Measurements from ENCODE around the gene CEL.
"Not testable (repeated sequence)": the region's sequence is repeated elsewhere in the genome, so short reads cannot be mapped to it uniquely, and the experiment has no call there.

CEL gene

DNA sequence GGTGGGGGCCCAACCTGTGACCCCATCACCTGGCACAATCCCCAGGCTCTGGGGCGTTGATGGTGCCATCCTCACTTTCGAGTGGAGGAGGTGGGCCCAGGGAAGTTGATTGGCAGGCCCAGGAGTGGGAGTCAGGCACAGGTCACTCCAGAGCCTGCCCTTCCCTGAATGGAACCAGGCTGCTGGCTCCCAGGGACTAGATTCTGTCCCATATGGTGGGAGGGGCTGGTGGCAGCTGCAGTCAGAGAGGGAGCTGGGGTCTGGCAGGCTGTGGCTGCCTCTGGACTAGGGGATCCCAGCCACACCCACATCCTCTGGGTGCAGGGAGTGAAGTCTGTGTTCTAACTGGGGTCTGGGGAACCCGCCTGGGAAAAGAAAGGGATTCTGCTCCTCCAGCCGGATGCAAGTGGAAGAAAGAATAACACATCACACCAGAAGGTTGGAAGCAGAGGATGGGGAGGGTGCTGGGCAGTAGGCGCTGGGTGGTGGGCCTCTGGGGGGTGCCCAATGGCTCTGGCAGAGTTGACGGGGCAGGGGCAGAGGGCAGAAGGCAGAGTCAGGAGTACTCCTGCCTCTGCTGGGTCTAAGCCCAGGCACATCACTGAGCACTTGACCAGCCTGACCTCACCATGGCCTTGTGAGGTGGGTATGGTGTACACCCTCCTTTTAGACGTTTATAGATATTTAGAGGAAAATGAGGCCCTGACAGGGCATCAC, 25.8 kb downstream of the CEL start:
- no peak for DNase-seq

DNA sequence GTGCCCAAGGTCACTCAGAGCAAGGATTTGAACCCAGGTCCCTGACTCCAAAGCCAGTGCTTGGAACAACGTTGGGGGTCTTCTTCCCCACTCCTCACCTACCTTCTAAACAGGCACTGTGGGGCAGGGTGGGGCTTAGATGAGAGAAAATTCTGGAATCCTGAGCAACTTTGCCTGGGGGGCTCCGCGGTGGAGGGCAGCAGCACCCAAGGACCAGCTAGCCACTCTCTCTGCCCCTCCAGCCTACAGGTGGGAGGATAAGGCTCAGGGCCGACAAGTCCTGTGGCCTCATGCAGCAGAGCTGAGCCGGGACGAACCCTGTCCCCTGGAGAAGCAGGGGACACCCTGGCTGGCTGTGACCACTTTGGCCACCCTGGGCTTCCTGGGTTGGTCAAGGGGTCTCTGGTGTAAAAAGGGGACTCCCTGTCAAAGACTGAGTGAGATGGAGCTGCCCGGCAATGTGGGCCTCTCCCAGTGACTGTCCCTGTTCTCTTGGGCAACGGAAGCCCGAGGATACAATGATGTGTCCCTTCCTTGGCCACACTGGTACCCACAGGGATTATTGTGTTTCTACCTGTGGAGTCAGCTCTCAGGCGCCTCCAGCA, 26.5 kb downstream of the CEL start:
- DNase-seq, result no peak

DNA sequence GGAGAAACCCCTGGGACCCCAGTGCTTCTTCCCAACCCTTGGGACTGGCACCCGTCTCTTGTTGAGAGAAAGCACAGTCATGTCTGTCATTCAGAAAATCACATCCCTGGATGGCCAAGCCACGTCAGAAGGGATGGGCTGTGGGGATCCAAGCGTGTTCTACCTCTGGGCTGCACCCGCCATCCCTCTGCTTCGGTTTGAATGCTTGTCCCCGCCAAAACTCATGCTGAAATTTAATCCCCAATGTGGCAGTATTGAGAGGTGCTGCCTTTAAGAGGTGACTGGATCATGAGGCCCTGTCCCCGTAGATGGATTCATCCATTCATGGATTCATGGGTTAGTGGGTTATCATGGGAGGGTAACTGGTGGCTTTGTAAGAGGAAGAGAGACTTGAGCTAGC, 27.0 kb downstream of the CEL start:
- DNase-seq, result no peak

DNA sequence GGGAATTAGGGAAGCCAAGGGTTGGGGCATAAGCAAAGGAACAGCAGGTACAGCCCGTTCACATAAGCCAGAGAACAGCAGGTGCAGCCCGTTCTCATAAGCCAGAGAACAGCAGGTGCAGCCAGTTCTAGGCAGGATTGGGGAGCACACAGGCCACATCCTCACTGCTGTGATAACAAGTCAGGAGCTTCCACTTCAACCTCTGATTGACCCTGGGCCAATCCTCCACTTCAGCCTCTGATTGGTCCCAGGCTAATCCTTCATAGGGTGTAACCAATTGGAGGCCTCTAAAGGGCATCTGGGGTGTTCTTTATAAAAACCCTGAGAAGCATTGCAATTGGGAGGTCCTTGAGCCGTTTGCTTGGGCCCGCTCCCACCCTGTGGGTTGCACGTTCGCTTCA, 27.5 kb downstream of the CEL start:
- DNase-seq, result no peak

DNA sequence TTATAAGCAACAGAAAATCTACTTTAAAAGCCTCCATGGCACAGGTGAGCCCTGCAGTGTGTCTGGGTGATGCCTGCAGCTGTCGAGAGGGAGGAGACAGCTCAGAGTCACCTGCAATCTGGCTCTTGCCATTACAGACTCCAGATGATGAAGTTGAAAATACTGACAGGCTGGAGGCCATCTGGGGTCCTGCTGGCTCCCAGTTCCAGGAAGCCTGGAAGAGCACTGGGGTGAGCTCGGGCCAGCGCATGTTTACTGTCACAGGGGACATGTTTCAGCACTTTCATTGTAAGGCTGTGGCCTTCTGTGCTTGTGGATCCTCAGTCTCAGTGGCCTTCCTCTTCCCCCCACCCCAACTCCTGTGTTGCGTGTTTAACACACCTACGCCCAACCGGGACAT, 28.4 kb downstream of the CEL start:
- no peak for DNase-seq

DNA sequence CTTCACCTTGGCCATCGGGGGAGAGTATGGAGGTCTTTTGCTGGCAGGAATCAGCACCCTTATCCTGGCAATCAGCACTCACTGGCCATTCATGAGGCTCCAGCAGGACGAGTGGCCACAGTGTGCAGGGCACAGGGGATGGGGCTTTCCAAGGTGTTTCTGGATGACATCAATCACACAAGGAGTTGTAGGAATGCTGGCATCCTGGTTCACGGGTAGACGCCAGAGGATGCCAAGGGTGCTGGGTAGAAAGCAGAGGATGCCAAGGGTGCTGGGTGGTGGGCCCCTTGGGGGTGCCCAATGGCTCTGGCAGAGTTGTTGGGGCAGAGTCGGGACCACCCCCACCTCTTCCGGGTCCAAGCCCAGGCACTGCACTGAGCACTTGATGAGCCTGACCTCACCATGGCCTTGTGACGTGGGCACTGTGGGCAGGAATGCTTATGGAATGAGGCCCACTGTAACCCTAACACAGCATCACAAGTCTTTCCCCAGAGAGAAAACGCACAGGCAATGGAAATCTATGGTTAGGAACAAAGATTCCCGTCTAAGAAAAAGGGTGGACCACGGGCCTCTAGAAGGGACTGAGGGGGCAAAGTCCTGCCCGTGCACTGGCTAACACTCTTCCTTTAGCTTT, 29.1 kb downstream of the CEL start:
- no peak for DNase-seq

DNA sequence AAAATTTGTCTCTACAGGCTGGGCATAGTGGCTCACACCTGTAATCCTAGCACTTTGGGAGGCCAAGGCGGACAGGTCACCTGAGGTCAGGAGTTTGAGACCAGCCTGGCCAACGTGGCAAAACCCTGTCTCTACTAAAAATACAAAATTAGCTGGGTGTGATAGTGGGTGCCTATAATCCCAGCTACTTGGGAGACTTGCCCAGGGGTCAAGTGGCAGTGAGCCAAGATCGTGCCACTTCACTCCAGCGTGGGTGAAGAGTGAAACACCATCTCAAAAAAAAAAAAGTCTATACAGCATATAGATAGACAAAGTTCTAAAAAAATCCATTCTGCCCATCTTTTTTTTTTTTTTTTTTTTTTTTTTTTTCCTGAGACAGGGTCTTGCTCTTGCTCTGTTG, 32.6 kb downstream of the CEL start:
- DNase-seq, result not testable (repeated sequence)

DNA sequence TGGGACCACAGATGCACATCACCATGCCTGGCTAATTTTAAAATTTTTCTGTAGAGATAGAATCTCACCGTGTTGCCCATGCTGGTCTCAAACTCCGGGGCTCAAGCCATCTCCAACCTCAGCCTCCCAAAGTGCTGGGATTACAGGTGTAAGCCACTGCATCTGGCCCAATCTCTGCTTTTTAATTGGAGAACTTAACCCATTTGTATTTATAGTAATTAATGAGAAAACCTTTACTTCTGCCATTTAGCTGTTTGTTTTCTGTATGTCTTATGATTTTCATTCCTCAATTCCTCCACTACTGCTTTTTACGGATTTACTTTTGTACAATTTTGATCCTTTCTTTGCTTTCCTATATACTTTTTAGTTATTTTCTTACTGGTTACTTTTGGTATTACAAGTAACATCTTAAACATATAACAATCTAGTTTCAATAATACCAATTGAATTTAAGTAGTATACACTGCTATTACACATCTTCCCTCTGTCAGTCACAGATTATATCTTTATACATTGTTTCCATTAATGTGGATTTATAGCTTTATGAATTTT, 33.1 kb downstream of the CEL start:
- DNase-seq, result no peak

DNA sequence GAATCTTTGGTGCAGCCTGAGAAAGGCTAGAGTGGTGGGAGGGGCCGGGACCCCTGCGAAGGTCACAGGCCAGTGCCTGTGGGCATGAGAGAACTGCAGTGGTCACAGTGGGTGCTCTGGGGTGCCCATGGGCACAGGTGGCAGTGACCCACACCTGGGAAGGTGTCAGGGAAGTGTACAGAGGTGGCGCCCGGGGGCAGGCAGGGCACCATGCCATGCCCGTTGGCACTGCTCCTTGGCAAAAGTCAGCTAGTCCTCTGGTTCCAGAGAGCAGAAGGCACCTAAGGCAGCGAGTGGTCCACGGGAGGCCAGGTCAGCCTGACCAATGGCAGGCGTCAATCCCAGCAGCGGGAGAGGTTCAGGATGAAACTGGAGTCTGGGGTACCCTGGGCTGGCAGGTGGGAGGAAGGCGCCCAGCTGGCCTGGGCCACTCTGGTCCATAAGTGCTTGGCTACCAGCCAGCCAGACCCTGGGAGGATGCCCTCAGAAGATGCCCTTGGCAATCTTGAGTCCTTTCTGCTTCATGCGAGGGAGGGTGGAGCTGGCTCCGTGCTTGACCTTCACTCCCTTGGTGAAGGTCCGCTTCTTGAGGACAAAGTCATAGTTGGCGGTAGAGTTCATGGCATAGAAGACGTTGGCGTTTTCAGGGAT, 36.4 kb downstream of the CEL start:
- no peak for DNase-seq

DNA sequence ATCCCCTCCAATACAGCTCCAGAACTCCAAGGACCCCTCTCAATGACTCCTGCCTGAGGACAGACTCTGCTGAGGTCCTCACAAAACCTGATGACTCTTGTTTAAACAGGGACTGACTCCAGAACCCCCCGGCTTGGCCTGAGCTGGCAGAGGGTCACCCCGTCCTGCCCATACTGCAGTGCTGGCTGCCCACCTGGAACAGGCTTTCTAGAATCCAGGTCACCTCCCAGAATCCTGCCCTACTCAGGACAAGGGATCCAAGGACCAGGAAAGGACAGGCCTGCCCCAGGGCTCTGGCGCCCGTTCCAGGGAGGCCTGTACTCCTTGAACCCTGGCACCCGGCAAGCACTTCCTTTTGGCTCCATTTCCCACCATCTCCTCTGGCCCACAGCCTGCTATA, 37.1 kb downstream of the CEL start:
- DNase-seq, result no peak

DNA sequence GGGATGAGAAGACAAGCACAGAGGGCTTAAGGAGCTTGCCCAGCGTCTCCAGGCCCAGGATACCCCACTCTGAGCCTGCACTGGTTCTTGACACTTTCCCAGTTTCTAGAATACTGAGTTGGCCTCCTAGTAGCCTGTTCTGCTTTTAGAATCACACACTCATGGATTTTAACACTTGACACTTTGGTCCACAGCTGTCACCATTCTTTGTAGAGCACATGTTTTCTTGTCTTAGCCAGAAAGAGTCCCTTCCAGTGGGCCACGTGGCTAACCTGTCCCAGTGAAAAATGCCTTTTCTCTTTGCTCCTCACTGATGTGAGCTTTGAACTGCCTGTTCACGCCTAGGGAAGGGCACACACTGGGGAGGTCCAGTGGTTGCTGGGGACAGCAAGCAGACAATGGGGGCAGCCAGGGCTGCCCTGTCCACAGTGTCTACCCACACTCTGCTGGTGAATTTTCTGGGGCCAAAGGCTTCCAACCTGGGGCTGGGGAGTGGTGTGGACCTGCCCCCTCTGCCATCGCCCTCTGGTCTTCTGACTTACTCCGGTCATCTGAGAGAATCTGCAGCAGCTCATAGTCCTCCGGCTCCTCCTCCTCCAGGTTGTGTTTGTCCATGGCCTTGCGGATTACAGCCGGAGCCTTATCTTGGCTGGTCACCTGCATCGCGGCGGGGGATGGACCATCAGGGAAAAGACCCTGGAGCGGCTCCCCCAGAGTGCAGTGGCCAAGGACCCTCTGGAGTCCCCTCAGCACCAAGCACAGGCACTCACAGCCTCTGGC, 38.1 kb downstream of the CEL start:
- no peak for DNase-seq

DNA sequence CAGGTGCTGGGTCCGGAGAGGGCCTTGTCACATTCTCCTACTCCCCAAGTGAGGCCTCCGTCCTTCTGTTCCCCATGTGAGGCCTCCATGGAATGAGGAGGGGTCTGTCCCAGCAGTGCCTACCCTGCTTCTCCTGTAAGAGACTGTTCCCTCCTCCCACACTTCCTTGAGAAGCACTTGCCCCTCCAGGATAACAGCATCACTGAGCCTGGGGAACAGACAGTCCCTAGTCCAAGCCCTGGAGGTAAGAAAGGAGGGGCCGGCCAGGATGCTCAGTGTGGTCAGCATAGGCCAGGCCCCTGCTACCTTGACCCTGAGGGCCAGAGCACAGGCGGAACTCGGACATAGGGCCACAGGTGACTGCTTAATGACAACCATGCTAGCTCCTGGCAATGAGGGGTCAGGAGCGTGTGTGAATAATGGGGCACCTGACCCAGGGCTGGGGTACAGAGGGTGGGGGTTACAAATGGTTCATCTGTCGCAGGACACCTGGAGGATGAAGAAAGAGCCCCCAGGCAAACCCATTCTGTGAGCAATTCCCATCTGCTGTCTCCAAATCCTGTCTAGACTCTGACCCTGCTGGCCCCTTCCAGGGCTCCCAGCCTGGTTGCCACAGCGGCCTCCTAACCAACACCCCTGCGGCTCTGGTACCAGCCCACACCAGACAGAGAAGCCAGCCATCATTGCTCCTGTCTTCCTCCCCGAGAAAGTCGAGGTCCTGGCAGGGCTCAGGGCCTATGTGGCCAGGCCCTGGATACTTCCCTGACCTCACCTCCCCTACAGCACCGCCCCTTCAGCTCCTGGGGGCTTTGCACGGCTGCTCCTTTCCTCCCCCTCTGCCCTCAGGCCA, 39.0 kb downstream of the CEL start:
- DNase-seq, result no peak

DNA sequence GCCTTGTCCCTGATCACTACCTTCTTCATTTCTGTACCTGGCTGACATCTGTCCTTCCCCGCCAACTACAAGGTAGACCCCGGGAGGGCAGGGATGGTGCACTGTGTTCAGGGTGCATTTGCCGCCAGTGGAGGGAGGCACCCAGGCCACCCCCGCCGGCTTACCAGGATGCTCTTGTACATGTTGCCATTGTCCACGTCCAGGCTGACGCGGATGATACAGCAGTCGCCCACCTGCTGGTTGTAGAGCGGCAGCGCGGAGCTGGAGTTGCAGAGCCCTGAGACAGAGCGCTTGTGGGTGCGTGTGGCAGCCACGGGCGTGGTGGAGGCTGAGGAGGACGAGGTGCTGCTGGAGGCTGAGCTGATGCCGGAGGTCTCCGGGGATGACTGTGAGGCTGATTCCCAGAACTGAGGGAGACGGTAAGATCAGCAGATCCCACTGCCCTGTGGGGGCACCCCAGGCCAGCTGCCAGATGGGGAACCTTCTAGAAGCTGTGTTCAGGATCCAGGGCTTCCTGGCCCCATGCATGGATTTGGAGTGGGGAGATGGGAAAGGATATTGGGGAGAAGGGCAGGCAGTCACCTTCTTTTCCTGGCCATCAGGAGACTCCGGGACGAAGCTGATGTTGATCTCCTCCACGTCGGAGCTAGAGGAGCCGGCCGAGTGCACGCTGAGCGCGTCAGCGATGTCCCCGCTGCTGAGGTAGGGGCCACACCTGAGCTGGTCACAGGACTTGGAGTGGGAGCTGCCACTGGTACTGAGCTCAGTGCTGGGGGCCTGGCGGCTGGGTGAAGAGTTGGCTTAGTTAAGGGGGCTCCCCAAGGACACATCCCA, 39.8 kb downstream of the CEL start:
- DNase-seq, result no peak

DNA sequence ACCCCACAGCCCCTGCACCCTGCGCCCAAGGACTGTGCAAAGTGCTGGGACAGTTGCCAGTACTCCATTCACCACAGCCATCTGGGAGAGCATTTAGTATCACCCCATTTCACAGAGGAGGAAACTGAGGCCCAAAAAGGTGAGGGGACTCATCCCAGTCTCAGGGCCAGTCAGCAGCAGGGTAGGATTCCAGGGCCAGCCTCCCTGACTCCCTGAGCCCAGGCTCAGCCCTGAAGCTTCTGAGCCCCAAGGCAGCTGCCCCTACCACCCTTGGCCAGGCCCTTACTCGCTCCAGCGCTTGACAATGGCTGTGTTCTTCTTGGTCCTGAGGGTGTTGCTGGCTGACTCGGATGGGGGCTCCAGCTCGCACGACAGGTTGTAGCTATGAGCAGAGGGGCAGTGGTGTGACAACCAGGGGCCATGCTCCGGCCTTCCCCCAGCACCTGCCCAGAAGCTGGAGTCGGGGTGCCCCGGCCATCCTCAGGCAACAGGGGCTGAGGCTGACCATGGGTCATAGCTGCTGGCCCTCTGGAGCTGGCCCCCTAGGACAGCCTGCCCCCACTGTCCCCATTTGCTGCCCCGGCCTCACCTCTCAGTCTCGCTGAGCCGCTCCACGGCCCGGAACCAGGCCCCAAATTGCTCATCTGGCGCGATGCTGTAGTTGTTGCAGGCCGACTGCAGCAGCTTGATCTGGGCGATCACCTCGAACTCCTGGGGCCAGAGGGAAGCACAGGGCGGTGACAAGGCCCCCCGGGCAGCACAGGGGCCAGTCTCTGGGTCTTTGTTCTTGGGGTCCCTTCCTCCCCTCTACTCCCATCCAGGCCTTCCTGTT, 40.6 kb downstream of the CEL start:
- DNase-seq, result no peak

DNA sequence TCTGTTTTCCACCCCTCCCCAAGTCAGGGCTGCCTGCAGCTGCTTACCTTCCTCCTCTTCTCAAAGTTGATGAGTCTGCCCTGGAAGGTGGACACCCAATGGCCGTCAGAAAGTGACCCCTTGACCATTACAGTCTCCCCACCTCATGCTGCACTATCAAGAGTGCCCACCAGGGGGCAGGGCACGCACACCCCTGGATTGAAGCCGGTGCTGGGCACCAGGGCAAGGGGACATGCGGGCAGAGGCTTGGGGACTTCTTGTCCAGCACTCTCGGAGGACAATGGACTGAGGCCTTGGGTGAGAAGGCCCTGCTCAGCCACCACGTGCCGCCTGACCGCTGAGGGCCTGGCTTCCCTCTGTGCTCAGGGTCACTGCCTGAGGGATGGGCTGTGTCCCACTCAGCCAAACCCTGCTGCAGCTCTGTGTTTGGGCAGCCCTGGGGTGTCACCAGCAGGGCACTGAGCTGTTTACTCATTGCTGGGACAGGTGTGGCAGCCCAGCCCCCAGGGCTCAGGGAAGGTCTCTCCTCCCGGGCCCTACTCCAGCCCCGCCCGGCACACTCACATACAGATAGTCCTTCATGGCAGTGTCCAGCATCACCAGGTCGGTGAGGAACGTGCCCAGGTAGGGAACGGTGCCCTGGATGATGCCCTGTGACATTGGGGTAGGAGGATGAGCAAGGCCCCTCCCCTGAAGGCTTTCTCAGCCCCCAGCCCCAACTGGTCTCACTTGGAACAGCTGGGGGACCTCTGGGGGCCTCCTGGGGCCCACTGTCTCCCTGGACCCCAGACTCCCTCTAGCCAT, 41.6 kb downstream of the CEL start:
- DNase-seq, result peak in 1 of 2 donors; percentile 50

DNA sequence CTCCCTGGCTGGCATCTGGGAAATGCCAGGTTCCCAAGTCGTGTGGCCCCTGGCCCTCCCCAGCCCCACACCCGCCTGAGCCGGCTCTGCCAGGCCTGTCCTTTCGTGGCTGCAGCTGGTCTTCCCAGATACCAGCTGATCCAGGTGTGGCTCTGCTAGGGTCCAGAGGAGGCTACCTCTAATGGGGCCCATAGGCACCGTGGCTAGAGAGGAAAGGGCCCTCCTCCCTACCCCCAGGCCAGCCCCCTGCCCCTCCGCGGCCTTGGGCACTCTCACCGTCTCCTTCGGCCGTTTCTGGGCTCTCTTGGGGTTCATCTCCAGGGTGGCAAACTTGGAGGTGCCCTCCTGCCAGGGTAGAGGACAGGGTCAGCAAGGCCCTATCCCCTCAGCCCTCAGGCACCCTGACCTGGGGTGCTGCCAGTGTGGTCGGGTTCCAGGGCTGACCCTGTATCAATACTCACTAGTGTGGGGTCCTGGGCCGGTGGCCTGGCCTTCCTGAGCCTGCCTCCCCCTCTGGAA, 42.3 kb downstream of the CEL start:
- no peak for DNase-seq

DNA sequence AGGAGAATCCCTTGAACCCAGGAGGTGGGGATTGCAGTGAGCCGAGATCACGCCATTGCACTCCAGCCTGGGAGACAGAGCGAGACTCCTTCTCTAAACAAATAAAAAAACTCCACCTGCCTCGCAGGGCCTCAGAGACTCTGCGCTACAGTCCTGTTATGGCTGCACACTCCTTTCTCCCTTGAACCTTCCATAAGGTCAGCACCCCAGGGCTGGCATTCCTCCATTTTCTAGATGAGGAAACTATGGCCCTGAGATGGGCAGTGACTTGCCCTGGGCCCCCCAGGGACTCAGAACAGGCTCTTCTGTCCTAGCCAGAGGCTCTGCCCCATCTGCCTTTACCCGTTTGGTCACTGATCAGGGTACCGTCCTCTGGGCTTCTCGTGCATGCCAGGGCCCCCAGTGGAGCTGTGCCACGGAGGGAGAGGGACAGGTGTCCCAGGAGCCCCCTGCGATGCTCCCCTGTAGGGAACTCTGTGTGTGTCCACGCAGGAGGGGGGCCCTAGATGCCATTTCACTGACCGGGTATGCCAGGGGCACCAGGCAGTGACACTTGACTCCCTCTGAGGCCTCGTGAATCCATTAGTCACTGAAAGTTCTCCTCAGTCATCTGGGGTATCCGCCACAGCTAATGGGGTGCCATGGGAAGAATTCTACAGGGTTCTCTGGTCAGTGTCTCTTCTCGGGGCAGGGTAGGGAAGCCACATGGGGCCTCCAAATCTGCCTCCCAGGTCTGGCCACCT, 43.1 kb downstream of the CEL start:
- DNase-seq, result no peak

DNA sequence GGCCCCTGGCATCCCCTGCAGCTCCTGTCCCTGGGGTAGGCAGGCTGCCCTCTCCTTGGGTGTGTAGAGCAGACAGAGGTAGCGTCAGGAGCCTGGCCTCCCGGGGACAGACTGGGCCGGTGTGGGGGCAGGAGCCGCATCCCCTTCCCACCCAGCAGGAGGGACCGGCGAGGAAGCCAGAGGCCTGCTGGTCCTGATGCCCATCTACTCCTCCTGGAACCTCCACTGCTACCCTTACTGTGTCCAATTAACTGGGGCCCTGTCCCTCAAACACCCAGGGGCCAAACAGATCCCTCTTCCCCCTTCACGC, 43.6 kb downstream of the CEL start:
- no peak for DNase-seq

All from activated CD4-positive, alpha-beta T cell treated with anti-CD3 and anti-CD28 coated beads for 4 hours (primary cell).